Thyroid gland (tissue), 4 donors: Measurements from ENCODE around the gene USP24. TPM values are rescaled to one million over a fixed set of nuclear protein-coding genes. Genes with fewer than 3 reads are reported as not detected.

Source experiments
- DNase-seq, 2 donors: peaks; one replicate each; pipeline ENCODE4 v3.0.0-alpha.2; 2019
- H3K27ac ChIP-seq, 3 donors: fragments of 200-600 bp; sonication (generic); 1 replicate in 2 of 3; 2 replicates in 1 of 3; pipeline ENCODE4 v1.5.1; 2016 to 2019; ENCODE audit warnings: mild to moderate bottlenecking in 1 of 3, moderate library complexity in 1 of 3
- H3K27me3 ChIP-seq: fragments of 200-600 bp; sonication (generic); one replicate; pipeline ENCODE4 v1.5.1; 2019
- H3K36me3 ChIP-seq, 2 donors: fragments of 200-600 bp; sonication (generic); one replicate each; pipeline ENCODE4 v1.5.1; 2016 to 2019
- H3K4me1 ChIP-seq, 2 donors: fragments of 200-600 bp; sonication (generic); one replicate each; pipeline ENCODE4 v1.5.1; 2017 to 2019
- H3K4me3 ChIP-seq, 3 donors: fragments of 200-600 bp; sonication (generic); replicated peaks in 1 of 3; 1 replicate in 2 of 3; 2 replicates in 1 of 3; pipeline ENCODE4 v1.5.1; 2016; ENCODE audit warnings: mild to moderate bottlenecking in 1 of 3
- H3K9me3 ChIP-seq: fragments of 200-600 bp; sonication (generic); one replicate; pipeline ENCODE4 v1.5.1; 2017
- CTCF ChIP-seq, 6 experiments: fragments of 200-600 bp in 3 of 6; fragments of 450-650 bp in 3 of 6; sonication (generic) in 3 of 6; IDR thresholded peaks; one replicate each; pipeline ENCODE4 v1.5.1; 2016 to 2019; ENCODE audit warnings: antibody characterized with exemption in 6 of 6, mild to moderate bottlenecking in 2 of 6, inconsistent platforms in 1 of 6, moderate library complexity in 1 of 6
- POLR2A ChIP-seq, 2 donors: fragments of 450-650 bp; IDR thresholded peaks; one replicate each; pipeline ENCODE4 v1.6.1; 2017; ENCODE audit warnings: antibody characterized with exemption in 2 of 2, mild to moderate bottlenecking in 2 of 2, moderate library complexity in 1 of 2
- WGBS, 2 donors: methylation state at CpG; one replicate each; pipeline ENCODE4 v1.1.5; 2017; 5-methylcytosine and 5-hydroxymethylcytosine counted together
- intact Hi-C: fragments of 100-400 bp; cut with DNase I; formaldehyde crosslinking; loops from one replicate; pipeline ENCODE4 v1.15.1; 2023
- total RNA-seq, 4 donors: library from RNA; depleted of rRNA; stranded (reverse); fragments of >200 nt; gene quantifications; one replicate each; pipeline ENCODE4 v1.2.3, GENCODE V29; 2016

USP24 gene
- total RNA-seq, 4 donors from 2014 or later: 38.5 to 74.6 (median 43.4) TPM

- no peak for TF ChIP-seq CTCF (IDR thresholded peaks at IDR 0.05)
- no peak for TF ChIP-seq POLR2A (IDR thresholded peaks at IDR 0.05)
- no peak for DNase-seq
- intact Hi-C loops: no loop called here
- Histone ChIP-seq H3K4me1 (no peaks in the 10 kb centered on the region), H3K27me3 (no peaks in the 10 kb centered on the region), H3K9me3 (no peaks in the 10 kb centered on the region), H3K36me3 (peaks cover 43 to 66% of the 10 kb centered on the region in 2 donors), H3K27ac (no peak overlapping the region), H3K4me3 (no peak overlapping the region)
- WGBS, 2 donors: 82 to 89% methylated on average over 4 of the region's 4 CpGs
These were observed 85.9 kb downstream of the USP24 start for GRCh38 chr1:55129194-55129728.

GRCh38 chr1:55128418-55128995 is 86.7 kb downstream of the USP24 start:
- Histone ChIP-seq H3K27ac (no peak overlapping the region), H3K9me3 (no peaks in the 10 kb centered on the region), H3K27me3 (no peaks in the 10 kb centered on the region), H3K4me3 (no peak overlapping the region), H3K36me3 (peaks cover 43 to 65% of the 10 kb centered on the region in 2 donors), H3K4me1 (no peaks in the 10 kb centered on the region)
- DNase-seq: no peak
- TF ChIP-seq POLR2A (IDR thresholded peaks at IDR 0.05) (no peak), CTCF (IDR thresholded peaks at IDR 0.05) (no peak)
- WGBS, 2 donors: 96 to 98% methylated on average over 7 of the region's 7 CpGs
- intact Hi-C loops: no loop called here

GRCh38 chr1:55127827-55128343 is 87.3 kb downstream of the USP24 start:
- TF ChIP-seq POLR2A (IDR thresholded peaks at IDR 0.05) (no peak), CTCF (IDR thresholded peaks at IDR 0.05) (no peak)
- intact Hi-C loops: no loop called here
- Histone ChIP-seq H3K4me1 (no peaks in the 10 kb centered on the region), H3K36me3 (peaks cover 48 to 64% of the 10 kb centered on the region in 2 donors), H3K9me3 (no peaks in the 10 kb centered on the region), H3K27me3 (no peaks in the 10 kb centered on the region), H3K4me3 (no peak overlapping the region), H3K27ac (no peak overlapping the region)
- no peak for DNase-seq
- whole genome bisulfite sequencing, 2 donors: 93 to 96% methylated on average over 3 of the region's 3 CpGs

- DNase-seq: no peak
- Histone ChIP-seq H3K9me3 (no peaks in the 10 kb centered on the region), H3K36me3 (peaks cover 53 to 60% of the 10 kb centered on the region in 2 donors), H3K27me3 (no peaks in the 10 kb centered on the region), H3K27ac (no peak overlapping the region), H3K4me1 (no peaks in the 10 kb centered on the region), H3K4me3 (no peak overlapping the region)
- intact Hi-C loops: no loop called here
- 97% methylated on average over 5 of the region's 5 CpGs for WGBS, 2 donors
- TF ChIP-seq CTCF (IDR thresholded peaks at IDR 0.05) (no peak), POLR2A (IDR thresholded peaks at IDR 0.05) (no peak)
These were observed 90.7 kb downstream of the USP24 start for GRCh38 chr1:55124470-55124869.

GRCh38 chr1:55120538-55120937 is 94.6 kb downstream of the USP24 start:
- Histone ChIP-seq H3K4me1 (no peaks in the 10 kb centered on the region), H3K4me3 (no peak overlapping the region), H3K27me3 (no peaks in the 10 kb centered on the region), H3K27ac (no peak overlapping the region), H3K36me3 (peaks cover 45 to 61% of the 10 kb centered on the region in 2 donors), H3K9me3 (no peaks in the 10 kb centered on the region)
- DNase-seq: no peak
- WGBS, 2 donors: 96 to 97% methylated on average over 5 of the region's 5 CpGs
- TF ChIP-seq POLR2A (IDR thresholded peaks at IDR 0.05) (no peak), CTCF (IDR thresholded peaks at IDR 0.05) (no peak)
- intact Hi-C loops: no loop called here
